ENCODE measurements around the gene PRPF38B.
"Not testable (repeated sequence)": the region's sequence is repeated elsewhere in the genome, so short reads cannot be mapped to it uniquely, and the experiment has no call there.

Gene PRPF38B

DNA sequence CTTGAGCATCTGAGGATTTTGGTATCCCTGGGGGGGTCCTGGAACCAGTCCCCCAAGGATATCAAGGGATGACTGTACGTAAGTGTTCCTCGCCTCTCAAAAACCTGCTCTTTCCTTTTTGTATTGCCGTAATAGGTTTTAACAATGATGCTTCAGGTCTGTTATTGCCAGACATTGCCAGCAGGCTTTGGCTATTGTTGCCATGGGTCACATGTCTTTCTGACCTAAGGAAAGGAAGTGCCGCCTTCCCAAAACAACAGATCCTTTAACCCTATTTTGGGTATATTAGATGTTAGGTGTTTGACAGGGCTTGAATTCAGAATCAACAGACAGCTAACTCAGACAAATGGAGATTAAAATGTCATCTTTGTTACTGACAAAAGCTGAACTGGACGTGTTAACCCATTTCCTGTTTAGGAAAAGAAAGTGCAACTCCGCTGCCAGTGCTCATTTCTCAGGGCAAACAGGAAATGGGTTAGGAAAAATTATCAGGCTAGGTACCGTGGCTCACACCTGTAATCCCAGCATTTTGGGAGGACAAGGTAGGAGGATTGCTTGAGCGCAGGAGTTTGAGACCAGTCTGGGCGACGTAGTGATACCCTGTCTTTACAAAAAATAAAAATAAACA lies 12.4 kb upstream of the PRPF38B start:
- DNase-seq = no peak

DNA sequence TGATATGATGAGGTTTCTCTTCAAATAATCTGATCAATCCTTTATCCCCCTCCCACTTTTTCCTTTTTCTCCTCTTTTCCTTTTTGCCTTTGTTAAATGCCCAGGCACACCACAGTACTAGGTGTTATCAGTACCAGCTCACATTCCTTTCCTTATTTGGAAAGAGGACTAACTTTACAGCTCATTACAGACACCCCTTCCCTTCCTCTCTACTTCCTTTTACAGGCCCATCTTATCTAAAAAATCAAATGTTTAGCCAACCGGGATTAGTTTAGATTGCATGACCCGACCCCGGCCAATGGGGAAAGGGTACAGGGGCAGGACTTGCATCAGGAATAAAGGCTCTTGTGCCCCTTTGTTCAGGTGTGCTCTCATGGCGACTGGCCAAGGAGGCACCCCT lies 10.4 kb upstream of the PRPF38B start:
- DNase-seq = not testable (repeated sequence)

DNA sequence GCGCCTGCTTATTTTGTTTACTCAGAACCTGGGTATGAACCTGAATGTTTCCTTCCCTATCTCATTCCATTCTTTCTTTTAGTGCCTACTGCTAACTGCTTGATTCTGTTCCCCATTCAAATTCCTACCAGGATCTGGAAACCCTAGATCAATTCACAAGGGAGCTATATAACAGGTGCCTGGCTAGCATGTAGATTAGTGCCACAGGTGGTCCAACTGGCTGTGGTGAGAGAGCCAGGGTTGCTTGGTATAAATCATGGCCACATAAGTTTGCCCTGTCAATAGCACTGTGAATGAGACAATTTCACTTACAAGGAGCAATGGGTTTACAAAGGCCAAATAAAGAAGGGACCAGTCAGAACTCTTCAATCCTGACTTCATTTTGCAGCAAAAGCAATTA lies 6.6 kb upstream of the PRPF38B start:
- no peak for DNase-seq

- DNase-seq = no peak
These were observed 5.3 kb upstream of the PRPF38B start for GRCh38 chr1:108686614-108687313.

GRCh38 chr1:108691128-108691941 lies 775 bp upstream of the PRPF38B start:
- DNase-seq = no peak

GRCh38 chr1:108692724-108693655 lies 880 bp downstream of the PRPF38B start:
- peak; percentile 42 to 50 for DNase-seq

DNA sequence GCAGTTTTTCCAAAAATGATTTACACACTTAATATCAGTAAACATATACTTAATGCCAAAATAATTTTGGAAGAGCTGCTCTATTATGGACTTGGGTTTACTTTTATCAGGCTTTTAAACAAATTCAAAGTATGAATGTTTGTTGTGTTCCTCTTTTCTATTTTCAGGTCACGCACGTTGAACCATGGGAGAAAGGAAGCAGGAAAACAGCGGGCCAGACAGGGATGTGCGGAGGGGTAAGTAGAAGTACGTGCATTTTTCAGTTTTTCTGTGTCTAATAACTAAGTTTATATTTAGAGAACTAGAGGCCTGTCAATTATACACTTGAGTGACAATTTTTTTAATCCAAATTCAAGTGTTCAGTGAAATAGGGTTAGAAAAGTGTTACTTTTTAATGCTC lies 3.4 kb downstream of the PRPF38B start:
- DNase-seq = no peak

GRCh38 chr1:108699375-108700332 lies 7.5 kb downstream of the PRPF38B start:
- DNase-seq = no peak

DNA sequence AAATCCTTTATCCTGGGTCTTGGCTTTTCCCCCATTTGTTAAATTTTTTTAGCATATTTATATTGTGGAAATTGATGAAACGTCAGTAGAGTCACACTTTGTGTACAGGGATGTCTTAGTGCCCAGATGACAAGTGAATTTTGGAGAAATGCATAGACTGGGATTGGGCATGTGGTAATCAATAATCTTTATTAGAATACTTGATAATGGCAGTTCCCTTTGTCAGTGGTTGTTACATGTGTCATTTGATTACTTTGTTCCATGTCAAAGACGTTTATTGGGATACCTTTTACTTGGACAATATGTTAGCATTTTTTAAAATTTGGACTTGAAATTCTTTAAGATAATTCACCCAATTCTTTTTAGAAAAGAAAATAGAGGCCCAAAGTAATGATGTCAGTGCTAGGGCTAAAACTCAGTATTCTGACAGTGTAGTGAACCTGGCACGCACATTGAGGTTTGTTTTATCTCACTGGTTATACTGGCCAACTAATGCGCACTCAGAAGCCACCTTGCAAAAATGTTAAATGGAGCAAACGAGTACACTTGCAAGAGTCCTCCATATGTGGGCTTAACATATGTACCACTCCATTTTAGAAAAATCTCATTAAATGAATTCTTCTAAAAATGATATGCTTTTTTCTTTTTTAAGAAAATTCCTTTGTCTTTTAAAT lies 9.2 kb downstream of the PRPF38B start:
- DNase-seq = no peak

GRCh38 chr1:108702109-108702508 lies 10.0 kb downstream of the PRPF38B start:
- not testable (repeated sequence) for DNase-seq

- no peak for DNase-seq
These were observed 11.8 kb downstream of the PRPF38B start for GRCh38 chr1:108703939-108704338.

- DNase-seq = no peak
These were observed 12.4 kb downstream of the PRPF38B start for GRCh38 chr1:108704496-108704895.

GRCh38 chr1:108706643-108707042 lies 14.5 kb downstream of the PRPF38B start:
- DNase-seq = no peak

- peak; percentile 41 to 64 for DNase-seq
These were observed 16.9 kb downstream of the PRPF38B start for GRCh38 chr1:108708691-108709660.

DNA sequence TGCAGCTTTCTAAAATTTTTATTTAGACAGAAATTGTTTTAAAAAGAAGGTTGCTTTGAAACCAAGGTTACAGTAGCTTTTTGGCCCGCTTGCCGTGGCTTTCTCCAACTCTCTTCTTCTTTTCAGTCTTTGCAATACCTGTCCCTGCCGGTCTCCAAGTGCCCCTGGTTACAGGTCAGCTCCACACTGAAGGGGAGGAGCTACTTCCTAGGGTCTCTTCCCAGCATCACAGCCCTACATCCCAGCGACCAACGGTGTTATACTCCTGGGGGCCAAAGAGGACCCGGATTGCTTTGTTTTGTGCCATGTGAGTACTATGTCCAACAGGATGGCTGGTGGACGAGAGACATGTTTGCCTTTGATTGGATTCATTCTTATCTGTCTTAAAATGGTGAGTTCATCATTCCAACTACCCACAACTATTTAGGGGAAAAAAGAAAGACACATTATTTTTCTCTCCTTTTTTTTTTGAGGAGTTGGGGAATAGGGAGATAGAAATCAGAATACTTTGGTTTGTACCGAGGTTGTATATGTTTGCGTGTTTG lies 20.6 kb downstream of the PRPF38B start, which contains the start of gene FNDC7:
FNDC7 (plus strand) TSS at position 303 of the 545 bp plus-strand sequence; CDS start at position 329, 26 bp downstream.
- DNase-seq = no peak

DNA sequence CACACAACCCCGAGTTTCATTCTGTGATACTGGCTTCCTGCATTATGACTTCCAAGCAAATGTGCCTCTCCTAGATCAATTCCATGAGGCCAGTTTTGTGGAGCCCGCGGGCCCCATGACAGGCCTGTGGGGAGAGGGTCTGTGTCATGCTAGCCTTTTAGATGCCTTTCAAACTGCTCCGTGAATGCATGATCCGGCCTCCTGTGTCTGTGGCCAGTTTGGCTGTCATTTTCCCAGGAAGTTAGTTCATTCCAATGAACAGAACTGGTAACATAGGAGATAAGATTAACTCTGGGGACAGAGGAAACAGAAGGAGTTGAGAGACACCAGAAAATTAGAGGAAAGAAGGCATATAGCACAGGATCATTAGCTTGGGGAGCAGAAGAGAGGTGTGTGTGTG lies 23.8 kb downstream of the PRPF38B start:
- DNase-seq = no peak

DNA sequence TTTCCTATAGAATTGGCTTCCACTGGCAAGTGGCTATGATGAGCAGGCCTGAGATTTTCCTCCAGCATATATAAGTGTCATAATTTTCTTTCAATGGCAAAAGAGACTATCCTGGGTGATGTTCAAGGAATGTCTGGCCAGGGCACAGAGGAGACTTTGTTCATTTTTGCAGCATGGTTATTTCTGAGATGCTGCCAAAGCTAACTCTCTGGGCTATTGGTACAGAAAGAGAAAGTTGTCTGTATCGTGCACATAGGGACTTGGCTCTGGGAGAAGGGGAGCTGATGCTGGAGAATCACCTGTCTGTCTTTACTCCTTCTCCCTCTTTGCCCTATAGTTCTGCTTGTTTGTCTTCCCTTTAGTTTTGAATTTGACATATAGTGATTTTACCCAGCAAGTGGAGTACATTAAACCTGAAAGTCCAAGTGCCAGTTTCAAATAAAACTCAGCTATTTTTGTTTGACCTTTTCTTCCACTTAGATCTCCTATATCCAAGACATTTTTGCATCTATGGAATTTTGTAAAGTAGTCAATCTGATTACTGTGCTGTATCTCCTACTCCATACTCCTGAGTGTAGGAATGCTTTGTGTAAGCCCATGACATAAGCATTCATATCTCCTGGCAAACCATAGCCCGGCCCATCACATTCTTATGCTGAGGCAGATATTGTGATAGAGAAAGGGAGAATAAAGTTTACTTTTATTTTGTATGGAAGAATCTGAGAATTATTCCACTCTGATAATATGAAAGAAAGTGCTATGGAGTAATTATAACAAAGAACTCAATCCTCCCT lies 24.5 kb downstream of the PRPF38B start:
- no peak for DNase-seq

DNA sequence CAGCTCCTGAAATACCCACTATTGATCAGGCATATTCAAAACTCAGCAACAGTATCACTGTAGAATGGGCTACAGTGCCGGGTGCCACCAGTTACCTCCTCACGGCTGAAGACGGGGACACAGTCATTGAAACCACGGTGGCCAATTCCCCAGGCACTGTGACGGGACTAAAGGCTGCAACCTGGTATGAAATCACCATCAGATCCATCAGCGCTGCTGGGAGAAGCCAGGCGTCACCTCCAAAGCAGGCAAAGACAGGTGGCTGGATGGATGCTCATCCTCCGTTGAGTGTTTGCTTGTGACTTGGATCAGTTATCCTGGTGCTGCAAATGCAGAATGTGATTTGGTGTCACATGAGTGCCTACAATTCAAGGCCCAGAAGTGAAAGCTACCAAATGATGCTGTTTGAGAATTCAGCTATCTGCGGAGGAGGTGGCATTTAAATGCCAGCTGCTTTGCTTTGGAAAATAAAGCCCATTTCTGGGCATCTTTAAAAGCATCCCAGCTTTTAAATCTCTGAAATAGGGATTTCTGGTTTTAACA lies 25.7 kb downstream of the PRPF38B start:
- no peak for DNase-seq
